Hepatocyte (in vitro differentiated cells): ENCODE results near the gene SLC9A5.

Source experiments
- CTCF ChIP-seq: fragments of 200-600 bp; sonication (generic); IDR thresholded peaks from 2 replicates; pipeline ENCODE4 v1.5.1; 2016; ENCODE audit warnings: antibody characterized with exemption, mild to moderate bottlenecking; ENCODE audit not compliant: poor library complexity
- EZH2 ChIP-seq: fragments of 200-600 bp; sonication (generic); IDR thresholded peaks from 2 replicates; pipeline ENCODE4 v1.6.1; 2016; ENCODE audit warnings: antibody characterized with exemption, mild to moderate bottlenecking, borderline replicate concordance
- EZH2phosphoT487 ChIP-seq: fragments of 200-600 bp; sonication (generic); IDR thresholded peaks from one replicate; pipeline ENCODE4 v1.6.1; 2018; ENCODE audit warnings: antibody characterized with exemption, mild to moderate bottlenecking, low read depth, moderate library complexity; ENCODE audit not compliant: unreplicated experiment, severe bottlenecking

GRCh38 chr16:67235816-67236562, 12.8 kb upstream of the SLC9A5 start:
- TF ChIP-seq EZH2phosphoT487 (no peak), CTCF (no peak), EZH2 (no peak)
